Measurements from ENCODE around the gene ZNF592. TPM values are rescaled to one million over a fixed set of nuclear protein-coding genes. Genes with fewer than 3 reads are reported as not detected.

ZNF592 gene
- total and polyA plus RNA-seq, 2 donors (not counting 3 experiments of a cell fraction or from before 2014, with no cell fraction given), result 12.3 to 21.1 TPM

GRCh38 chr15:84811151-84811550, 62.8 kb downstream of the ZNF592 start:
- no TSS peak for BruUV-seq (replicated peaks)
- H3K9ac ChIP-seq (replicated peaks; ENCODE audit: extremely low read depth, insufficient read depth, low read length), result no peak overlapping the region
- H3K9me3 ChIP-seq (replicated peaks; ENCODE audit: control insufficient read depth, insufficient read depth, low read length), result no peaks in the 10 kb centered on the region
- no peak overlapping the region for H3K4me3 ChIP-seq (replicated peaks in 1 of 3; ENCODE audit: insufficient read depth in 1 of 3, low read depth in 1 of 3, low read length in 3 of 3)
- H3K4me2 ChIP-seq (ENCODE audit: insufficient read depth, low read length), result no peak overlapping the region
- no peak for FAIRE-seq
- no peaks in the 10 kb centered on the region for H3K36me3 ChIP-seq (ENCODE audit: control insufficient read depth in 2 of 2, extremely low read depth in 1 of 2, insufficient read depth in 2 of 2, low read length in 2 of 2)
- H2AFZ ChIP-seq (ENCODE audit: low read depth, low read length), result no peak overlapping the region
- DNase-seq (ENCODE audit: low read depth, low spot score), result no peak
- no peaks in the 10 kb centered on the region for H3K4me1 ChIP-seq (ENCODE audit: control insufficient read depth, extremely low read depth, insufficient read depth, low read length)
- no peaks in the 10 kb centered on the region for H4K20me1 ChIP-seq (replicated peaks; ENCODE audit: control insufficient read depth, extremely low read depth, insufficient read depth, low read length)
- no peaks in the 10 kb centered on the region for H3K27me3 ChIP-seq (ENCODE audit: control insufficient read depth in 2 of 2, insufficient read depth in 2 of 2, low read length in 2 of 2)
- H3K27ac ChIP-seq (ENCODE audit: insufficient read depth, low read depth, low read length), result no peak overlapping the region
- dilution Hi-C loops (cut with MboI; ENCODE audit: extremely low pct_ligation_motif_present, low sequenced_read_pairs) (no loop called here), intact Hi-C loops (cut with micrococcal nuclease) (no loop called here)
- POLR2A ChIA-PET, result no interaction called here
- TF ChIP-seq POLR2A (IDR thresholded peaks at IDR 0.05; ENCODE audit: low read depth, low read length), result no peak
- no peak for TF ChIP-seq POLR2AphosphoS5 (IDR thresholded peaks at IDR 0.05; ENCODE audit: insufficient read depth, low read depth, low read length)
- no peak for TF ChIP-seq CTCF (IDR thresholded peaks at IDR 0.05; ENCODE audit: extremely low read depth in 1 of 2, insufficient read depth in 1 of 2, low read depth in 1 of 2, low read length in 2 of 2)
- TF ChIP-seq JUN (IDR thresholded peaks at IDR 0.05; ENCODE audit: borderline replicate concordance, insufficient read depth, insufficient read length, low read depth), result no peak
- TF ChIP-seq, protein P1, sequence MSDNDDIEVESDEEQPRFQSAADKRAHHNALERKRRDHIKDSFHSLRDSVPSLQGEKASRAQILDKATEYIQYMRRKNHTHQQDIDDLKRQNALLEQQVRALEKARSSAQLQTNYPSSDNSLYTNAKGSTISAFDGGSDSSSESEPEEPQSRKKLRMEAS (IDR thresholded peaks at IDR 0.05; ENCODE audit: insufficient read depth, insufficient read length), result no peak
- TF ChIP-seq MYC (IDR thresholded peaks at IDR 0.05; ENCODE audit: low read depth, low read length), result no peak
- no peak for TF ChIP-seq EZH2 (IDR thresholded peaks at IDR 0.05; ENCODE audit: borderline replicate concordance, low read depth, low read length, severe bottlenecking)
- no peak for TF ChIP-seq FOS (IDR thresholded peaks at IDR 0.05; ENCODE audit: borderline replicate concordance, insufficient read depth, low read length)
- TF ChIP-seq GATA2 (IDR thresholded peaks at IDR 0.05; ENCODE audit: insufficient read depth, insufficient read length, low read depth, low read length), result no peak
- no peaks in the 10 kb centered on the region for H3K9me1 ChIP-seq (replicated peaks; ENCODE audit: control insufficient read depth, extremely low read depth, insufficient read depth, low read length)
- CTCF ChIA-PET, result interaction anchor here (0.8 to 0.9 kb wide), 2 partner anchors 12 to 14 kb away, joined by 3 read pairs; no protein-coding TSS in a partner anchor
- H3K79me2 ChIP-seq (ENCODE audit: control insufficient read depth, insufficient read depth, low read length), result no peaks in the 10 kb centered on the region
